Ascending aorta (tissue), 2 donors: ENCODE data around the gene YKT6. TPM values are rescaled to one million over a fixed set of nuclear protein-coding genes. Genes with fewer than 3 reads are reported as not detected.

Experiments used
- DNase-seq, 2 donors: peaks; one replicate each; pipeline ENCODE4 v3.0.0-alpha.2; 2019; ENCODE audit warnings: low spot score in 2 of 2
- H3K27ac ChIP-seq, 2 donors: fragments of 200-600 bp; sonication (generic); one replicate each; pipeline ENCODE4 v1.5.1; 2016 to 2017; ENCODE audit warnings: mild to moderate bottlenecking in 1 of 2
- H3K27me3 ChIP-seq: fragments of 200-600 bp; sonication (generic); one replicate; pipeline ENCODE4 v1.5.1; 2017
- H3K36me3 ChIP-seq, 2 donors: fragments of 200-600 bp; sonication (generic); one replicate each; pipeline ENCODE4 v1.5.1; 2016
- H3K4me1 ChIP-seq, 2 donors: fragments of 200-600 bp; sonication (generic); one replicate each; pipeline ENCODE4 v1.5.1; 2016 to 2017; ENCODE audit warnings: mild to moderate bottlenecking in 1 of 2
- H3K4me3 ChIP-seq, 2 donors: fragments of 200-600 bp; sonication (generic); one replicate each; pipeline ENCODE4 v1.5.1; 2016 to 2017; ENCODE audit warnings: mild to moderate bottlenecking in 1 of 2
- H3K9me3 ChIP-seq, 2 donors: fragments of 200-600 bp; sonication (generic); one replicate each; pipeline ENCODE4 v1.5.1; 2016
- intact Hi-C: fragments of 100-400 bp; cut with DNase I; formaldehyde crosslinking; loops from one replicate; pipeline ENCODE4 v1.15.1; 2023
- total RNA-seq: library from RNA; depleted of rRNA; stranded (reverse); fragments of >200 nt; gene quantifications from one replicate; pipeline ENCODE4 v1.1.0, GENCODE V29; 2016
- TF ChIP-seq, protein P1 (sequence below), 3 experiments: fragments of 200-600 bp in 2 of 3; fragments of 450-650 bp in 1 of 3; sonication (generic) in 2 of 3; IDR thresholded peaks; one replicate each; pipeline ENCODE4 v1.5.1; 2016 to 2019; ENCODE audit warnings: antibody characterized with exemption in 3 of 3, mild to moderate bottlenecking in 1 of 3, moderate library complexity in 1 of 3

The YKT6 gene
- total RNA-seq, 1 donor from 2014 or later: 40.1 TPM

DNA sequence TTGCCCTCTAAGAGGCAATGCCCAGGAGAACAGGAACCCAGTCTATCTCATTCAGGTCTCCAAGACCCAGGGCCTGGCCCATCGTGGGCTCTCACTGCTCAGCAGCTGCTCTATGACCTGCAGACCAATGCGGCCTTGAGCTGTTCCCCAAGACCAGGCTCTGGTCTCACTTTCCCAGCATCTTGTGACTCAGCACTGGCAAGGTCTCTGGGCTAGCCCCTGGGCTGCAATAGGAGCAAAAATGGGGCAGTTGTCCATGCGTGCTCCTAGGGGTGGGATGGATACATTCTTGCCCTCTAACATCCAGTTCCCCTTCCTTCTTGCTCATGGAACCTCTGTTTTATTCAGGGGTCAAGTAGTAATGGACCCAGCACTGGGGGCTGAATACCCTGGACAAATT lies 25.0 kb upstream of the YKT6 start:
- H3K27me3 ChIP-seq: no peaks in the 10 kb centered on the region
- intact Hi-C loops: no loop called here
- no peak overlapping the region for H3K4me3 ChIP-seq
- H3K4me1 ChIP-seq: no peaks in the 10 kb centered on the region
- no peak for DNase-seq
- H3K27ac ChIP-seq: no peak overlapping the region
- H3K9me3 ChIP-seq: no peaks in the 10 kb centered on the region
- H3K36me3 ChIP-seq: no peaks in the 10 kb centered on the region
- TF ChIP-seq, protein P1, sequence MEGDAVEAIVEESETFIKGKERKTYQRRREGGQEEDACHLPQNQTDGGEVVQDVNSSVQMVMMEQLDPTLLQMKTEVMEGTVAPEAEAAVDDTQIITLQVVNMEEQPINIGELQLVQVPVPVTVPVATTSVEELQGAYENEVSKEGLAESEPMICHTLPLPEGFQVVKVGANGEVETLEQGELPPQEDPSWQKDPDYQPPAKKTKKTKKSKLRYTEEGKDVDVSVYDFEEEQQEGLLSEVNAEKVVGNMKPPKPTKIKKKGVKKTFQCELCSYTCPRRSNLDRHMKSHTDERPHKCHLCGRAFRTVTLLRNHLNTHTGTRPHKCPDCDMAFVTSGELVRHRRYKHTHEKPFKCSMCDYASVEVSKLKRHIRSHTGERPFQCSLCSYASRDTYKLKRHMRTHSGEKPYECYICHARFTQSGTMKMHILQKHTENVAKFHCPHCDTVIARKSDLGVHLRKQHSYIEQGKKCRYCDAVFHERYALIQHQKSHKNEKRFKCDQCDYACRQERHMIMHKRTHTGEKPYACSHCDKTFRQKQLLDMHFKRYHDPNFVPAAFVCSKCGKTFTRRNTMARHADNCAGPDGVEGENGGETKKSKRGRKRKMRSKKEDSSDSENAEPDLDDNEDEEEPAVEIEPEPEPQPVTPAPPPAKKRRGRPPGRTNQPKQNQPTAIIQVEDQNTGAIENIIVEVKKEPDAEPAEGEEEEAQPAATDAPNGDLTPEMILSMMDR (IDR thresholded peaks at IDR 0.05): no peak

DNA sequence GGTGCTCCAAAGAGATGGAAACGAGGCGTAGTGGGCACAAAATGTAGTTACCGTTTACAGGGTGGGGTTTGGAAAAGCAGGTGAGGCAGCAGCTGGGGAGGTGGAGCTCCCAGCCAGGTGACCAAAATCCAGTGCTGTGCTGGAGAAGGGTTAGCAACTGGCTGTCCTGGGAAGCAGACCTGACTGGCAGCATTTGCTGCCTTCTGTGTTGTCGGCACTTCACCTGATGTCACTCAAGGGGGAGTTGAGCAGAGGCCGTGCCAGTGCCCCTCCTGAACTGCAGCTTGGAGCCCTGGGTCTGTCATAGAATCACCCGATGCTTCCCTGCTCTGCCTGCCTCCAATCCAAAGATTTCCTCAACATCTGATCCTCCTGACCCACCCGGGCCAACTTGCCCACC lies 24.3 kb upstream of the YKT6 start:
- TF ChIP-seq, protein P1 (IDR thresholded peaks at IDR 0.05): no peak
- DNase-seq: no peak
- H3K36me3 ChIP-seq: no peaks in the 10 kb centered on the region
- H3K27me3 ChIP-seq: no peaks in the 10 kb centered on the region
- H3K4me1 ChIP-seq: no peaks in the 10 kb centered on the region
- no peaks in the 10 kb centered on the region for H3K9me3 ChIP-seq
- intact Hi-C loops: no loop called here
- H3K27ac ChIP-seq: no peak overlapping the region
- no peak overlapping the region for H3K4me3 ChIP-seq

DNA sequence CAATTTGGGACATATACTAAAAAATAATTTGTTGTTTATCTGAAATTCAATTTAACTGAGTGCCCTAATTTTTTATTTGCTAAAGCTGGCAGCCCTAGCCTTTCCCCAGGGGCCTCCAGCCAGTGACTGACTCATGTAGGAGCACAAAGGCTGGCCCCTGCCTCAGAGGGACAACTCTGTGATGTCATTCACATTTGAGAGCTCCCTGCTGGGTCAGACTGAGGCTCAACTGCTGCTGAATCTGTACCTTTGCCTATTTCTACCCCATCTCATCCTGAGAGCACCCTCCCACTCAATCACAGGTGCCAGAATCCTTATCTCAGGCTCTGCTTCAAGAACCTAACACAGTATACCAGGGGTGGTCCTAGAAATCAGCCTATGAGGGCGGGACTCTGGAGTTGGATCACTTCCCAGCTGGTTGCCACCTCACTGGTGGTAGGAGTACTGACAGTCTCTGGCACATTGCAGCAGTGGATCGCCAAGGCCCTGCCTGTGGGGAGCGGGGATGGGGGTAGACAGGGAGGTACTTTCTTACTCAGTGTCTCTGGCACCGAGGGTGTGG lies 23.1 kb upstream of the YKT6 start:
- no peaks in the 10 kb centered on the region for H3K4me1 ChIP-seq
- TF ChIP-seq, protein P1 (IDR thresholded peaks at IDR 0.05): no peak
- H3K36me3 ChIP-seq: no peaks in the 10 kb centered on the region
- DNase-seq: no peak
- no peaks in the 10 kb centered on the region for H3K27me3 ChIP-seq
- peaks cover 0 to under 1% of the 10 kb centered on the region in 2 donors for H3K9me3 ChIP-seq
- peak overlapping the region in 1 of 2 donors; percentile 58 for H3K27ac ChIP-seq
- no peak overlapping the region for H3K4me3 ChIP-seq
- intact Hi-C loops: no loop called here

DNA sequence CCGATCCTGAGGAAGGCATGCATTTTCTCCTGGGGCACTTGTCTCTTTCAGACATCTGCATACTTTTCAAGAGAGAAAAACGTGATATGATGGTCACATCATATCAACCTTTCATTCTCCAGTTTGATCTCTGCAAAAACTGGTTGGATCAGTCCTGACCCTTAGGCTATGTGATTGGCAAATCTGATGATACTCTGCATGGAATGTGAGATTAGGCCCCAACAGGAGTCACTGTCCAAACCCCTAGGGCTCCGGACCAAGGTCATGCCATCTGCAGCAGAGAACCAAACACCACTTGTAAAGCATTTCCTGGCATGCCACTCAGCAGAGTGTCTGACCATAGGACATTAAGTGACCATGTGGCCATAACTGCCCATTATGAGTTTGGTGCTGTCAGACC lies 20.1 kb upstream of the YKT6 start:
- H3K36me3 ChIP-seq: no peaks in the 10 kb centered on the region
- no peak overlapping the region for H3K4me3 ChIP-seq
- intact Hi-C loops: no loop called here
- H3K27ac ChIP-seq: no peak overlapping the region
- H3K4me1 ChIP-seq: no peaks in the 10 kb centered on the region
- DNase-seq: no peak
- H3K27me3 ChIP-seq: no peaks in the 10 kb centered on the region
- H3K9me3 ChIP-seq: peaks cover 0 to 7% of the 10 kb centered on the region in 2 donors
- TF ChIP-seq, protein P1 (IDR thresholded peaks at IDR 0.05): no peak

DNA sequence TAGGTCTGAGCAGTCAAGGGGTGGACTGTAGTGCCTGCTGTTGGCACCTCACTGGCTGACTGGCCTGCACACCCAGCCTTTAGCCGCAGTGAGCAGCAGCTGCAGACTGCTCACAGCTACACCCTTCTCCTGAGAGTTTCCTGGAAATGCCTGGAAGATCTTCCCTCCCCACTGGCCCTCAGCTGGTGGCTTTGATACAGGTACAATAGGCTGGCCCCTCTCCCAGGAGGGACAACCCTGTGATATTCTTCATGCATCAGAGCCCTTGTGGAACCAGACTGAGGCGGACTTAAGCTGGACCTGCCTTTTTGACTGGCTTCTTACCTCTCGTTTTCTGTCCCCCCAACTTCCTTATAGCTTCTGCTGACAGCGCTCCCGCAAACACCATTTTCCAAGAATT lies 18.0 kb upstream of the YKT6 start:
- DNase-seq: no peak
- TF ChIP-seq, protein P1 (IDR thresholded peaks at IDR 0.05): no peak
- no peak overlapping the region for H3K4me3 ChIP-seq
- no peaks in the 10 kb centered on the region for H3K4me1 ChIP-seq
- H3K9me3 ChIP-seq: peaks cover 0 to 7% of the 10 kb centered on the region in 2 donors
- H3K27ac ChIP-seq: no peak overlapping the region
- no peaks in the 10 kb centered on the region for H3K27me3 ChIP-seq
- intact Hi-C loops: no loop called here
- H3K36me3 ChIP-seq: no peaks in the 10 kb centered on the region

DNA sequence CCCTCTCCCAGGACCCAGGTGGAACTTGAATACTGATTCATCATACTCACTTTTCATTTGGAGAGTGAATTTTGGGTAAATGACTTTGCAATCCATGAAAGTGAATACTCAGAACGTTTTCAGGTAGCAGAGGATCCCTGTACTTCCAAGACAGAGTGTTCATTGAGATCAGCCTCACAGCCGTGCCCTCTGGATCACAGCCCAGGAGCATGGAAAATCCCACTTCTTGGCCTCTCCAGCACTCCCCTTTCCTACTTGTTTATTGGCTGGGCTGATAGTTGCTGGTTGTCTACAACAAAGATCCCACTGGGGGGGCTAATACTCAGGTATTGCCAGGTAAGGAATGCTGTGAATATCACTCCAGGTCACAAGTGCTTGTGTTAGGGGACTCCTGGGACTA lies 17.4 kb upstream of the YKT6 start:
- intact Hi-C loops: no loop called here
- Histone ChIP-seq H3K4me1 (no peaks in the 10 kb centered on the region), H3K9me3 (peaks cover 0 to 7% of the 10 kb centered on the region in 2 donors), H3K27ac (no peak overlapping the region), H3K36me3 (no peaks in the 10 kb centered on the region), H3K27me3 (no peaks in the 10 kb centered on the region), H3K4me3 (no peak overlapping the region)
- TF ChIP-seq, protein P1 (IDR thresholded peaks at IDR 0.05): no peak
- DNase-seq: no peak
